ENCODE data around the gene CD2.

DNA sequence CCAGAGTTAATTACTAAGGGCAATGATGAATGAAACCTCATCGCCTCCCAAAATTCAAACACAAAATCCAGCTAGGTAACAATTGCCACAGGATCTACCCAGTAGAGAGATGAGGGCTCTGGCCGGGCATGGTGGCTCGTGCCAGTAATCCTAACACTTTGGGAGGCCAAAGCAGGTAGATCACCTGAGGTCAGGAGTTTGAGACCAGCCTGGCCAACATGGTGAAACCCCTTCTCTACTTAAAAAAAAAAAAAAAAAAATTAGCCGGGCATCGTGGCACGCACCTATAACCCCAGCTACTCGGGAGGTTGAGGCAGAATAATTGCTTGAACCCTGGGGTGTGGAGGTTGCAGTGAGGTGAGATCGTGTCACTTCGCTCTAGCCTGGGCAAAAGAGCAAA, 15.8 kb downstream of the CD2 start:
- TF ChIP-seq POLR2A (IDR thresholded peaks at IDR 0.05; ENCODE audit: low read length), result no peak
- no peak for TF ChIP-seq GATA1 (IDR thresholded peaks at IDR 0.05; ENCODE audit: low read depth, low read length)

Measured in erythroblast (primary cell).